Stimulated activated CD4-positive, alpha-beta T cell treated with anti-CD3 and anti-CD28 coated beads, Interleukin-4, amount 100 ng/mL, for 48 hours (primary cell): Measurements from ENCODE around the gene CFAP97.
"Not testable (repeated sequence)": the region's sequence is repeated elsewhere in the genome, so short reads cannot be mapped to it uniquely, and the experiment has no call there.

Source experiments
- DNase-seq, 2 donors: peaks; one replicate each; pipeline ENCODE4 v3.0.0-alpha.2; 2020; ENCODE audit warnings: low read depth in 2 of 2

The CFAP97 gene

DNA sequence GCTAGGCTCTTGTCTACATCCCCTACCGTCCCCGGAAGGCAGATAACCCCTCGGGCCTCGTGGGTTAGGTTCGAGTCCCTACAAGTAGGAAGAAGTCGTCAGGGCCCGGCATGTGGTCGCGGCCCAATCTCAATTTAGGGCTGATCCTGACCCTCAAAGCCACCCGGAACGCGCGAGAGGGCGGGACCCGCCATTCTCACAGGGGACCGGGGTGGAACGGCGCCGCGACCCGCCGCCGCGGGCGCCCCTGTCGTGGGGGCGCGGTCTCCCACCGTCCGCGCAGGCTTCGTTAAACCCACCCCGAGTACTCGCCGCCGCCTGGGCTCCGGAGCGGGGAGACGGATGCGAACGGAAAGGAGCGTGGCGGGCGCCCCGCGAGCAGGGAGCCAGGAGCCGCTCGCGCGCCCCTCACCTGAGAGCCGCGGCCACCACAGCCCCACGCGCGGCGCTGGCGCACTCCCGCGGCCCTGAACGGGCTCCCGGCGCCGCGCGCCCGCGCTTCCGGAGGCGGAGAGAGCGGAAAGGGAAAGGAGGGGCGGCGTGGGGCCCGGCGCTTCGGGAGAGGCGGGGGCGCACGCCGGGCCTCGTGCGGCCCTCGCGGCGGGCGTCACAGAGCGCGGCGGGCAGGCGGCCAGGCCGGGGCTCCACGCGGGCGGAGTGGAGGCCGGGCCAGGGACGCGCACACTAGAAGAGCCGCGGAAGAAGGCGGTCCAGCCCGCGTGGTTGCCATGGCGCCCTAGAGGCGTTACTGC lies at the start of gene CFAP97:
TSS of gene CFAP97 (minus strand) at position 515 of the 752 bp plus-strand sequence. CDS start 12,804 bp downstream, outside the sequence.
- DNase-seq = peak; percentile 62 to 75

DNA sequence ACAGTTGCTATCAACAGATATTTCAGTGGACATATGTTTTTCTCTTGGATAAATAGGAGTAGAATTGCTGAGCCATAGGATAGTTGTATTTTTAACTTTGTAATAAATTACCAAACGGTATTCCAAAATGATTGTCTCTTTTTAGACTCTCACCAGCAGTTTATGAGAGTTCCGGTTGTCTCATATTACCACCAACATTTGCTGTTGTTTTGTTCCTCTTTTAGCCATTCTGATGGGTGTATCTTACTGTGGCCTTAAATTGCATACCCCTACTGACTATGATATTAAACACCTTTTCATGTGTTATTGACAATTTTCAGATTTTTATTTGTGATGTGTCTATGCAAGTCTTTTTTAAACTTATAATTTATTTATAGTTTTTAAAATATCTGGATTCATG lies 45.3 kb upstream of the CFAP97 start:
- DNase-seq = no peak

DNA sequence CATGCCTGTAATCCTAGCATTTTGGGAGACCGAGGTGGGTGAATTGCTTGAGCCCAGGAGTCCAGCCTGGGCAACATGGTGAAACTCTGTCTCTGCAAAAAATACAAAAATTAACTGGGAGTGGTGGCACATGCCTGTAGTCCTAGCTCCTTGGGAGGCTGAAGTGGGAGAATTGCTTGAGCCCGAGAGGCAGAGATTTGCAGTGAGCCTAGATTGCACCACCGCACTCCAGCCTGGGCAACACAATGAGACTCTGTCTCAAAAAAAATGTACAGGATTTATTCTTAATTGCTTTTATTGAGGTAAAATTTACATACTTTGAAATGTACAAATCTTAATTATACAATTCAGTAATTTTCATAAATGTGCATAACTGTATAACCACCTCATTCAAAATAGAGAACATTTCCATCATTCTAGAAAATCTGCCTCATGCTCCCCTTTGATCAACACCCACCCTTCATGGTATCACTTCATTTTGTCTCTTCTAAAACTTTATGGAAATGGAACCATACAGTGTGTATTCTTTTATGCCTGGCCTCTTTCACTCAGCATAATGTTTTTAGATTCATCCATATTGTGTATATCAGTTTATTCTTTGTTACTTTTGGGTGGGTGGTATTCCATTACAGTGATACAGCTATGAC lies 44.7 kb upstream of the CFAP97 start:
- no peak for DNase-seq

DNA sequence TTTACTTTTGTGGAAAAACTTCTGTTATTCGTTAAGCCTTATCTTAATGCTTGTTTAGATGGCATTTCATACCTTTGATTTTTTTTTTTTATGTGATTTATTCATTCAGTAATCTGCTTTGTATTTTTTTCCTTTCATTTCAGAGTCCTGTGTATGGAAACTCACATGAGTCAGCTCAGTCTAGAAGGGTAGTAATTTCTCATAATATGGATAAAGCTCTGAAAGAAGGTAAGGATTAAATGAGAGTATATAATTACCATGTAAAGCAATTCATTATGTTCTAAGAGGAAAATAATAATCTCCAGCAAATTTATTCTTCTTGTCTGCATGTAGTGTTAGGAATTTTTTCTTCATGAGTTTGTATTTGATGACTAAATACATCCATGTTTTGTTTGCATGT lies 43.4 kb upstream of the CFAP97 start:
- DNase-seq = no peak

DNA sequence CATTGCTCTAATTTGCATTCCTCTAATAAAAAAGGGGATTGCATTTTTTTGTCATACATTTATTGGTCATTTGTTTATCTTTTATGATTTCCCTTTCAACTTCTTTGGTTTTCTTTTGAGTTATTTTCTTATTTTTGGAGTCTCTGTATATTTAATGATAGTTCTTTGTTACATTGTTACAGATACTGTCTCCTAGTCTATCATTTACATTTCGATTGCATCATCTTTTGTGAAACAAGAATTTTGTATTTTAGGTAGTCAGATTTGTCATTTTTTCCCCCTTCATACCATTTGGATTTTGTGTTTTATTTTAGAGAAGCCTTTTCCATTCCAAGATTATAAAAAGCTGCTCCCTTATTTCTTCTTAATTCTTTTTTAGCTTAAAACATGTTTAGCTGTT lies 42.7 kb upstream of the CFAP97 start:
- DNase-seq = no peak

DNA sequence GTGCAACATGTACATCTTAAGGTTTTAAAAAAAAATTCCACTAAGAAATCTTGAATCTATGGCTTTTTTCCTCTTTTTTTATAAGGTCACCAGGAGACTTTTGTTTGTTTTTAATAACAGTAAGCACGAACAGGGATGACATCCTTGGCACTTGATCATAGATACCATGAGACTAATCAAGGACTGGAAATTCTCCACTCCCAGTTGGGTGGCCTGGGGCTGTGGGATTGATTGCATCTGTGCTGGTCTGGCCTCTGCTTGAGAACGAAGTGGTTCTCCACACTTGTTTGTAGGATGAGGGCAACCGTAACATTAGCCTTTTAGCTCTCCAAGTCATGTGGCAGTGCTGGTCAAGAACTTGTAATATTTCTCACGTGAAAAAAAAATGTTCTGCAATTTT lies 41.0 kb upstream of the CFAP97 start:
- no peak for DNase-seq

DNA sequence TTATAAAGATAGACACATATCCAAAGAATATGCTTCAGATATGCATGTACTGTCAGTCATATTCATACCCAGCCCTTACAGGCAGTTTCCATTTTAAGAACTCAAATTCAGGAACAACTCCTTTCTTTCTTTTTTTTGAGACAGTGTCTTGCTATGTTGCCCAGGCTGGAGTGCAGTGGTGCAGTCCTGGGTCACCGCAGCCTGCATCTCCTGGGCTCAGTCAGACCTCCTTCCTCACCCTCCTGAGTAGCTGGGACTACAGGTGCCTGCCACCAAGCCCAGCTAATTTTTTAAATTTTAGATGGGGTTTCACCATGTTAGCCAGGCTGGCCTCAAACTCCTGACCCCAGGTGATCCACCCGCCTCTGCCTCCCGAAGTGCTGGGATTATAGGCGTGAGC lies 40.1 kb upstream of the CFAP97 start:
- DNase-seq = no peak

DNA sequence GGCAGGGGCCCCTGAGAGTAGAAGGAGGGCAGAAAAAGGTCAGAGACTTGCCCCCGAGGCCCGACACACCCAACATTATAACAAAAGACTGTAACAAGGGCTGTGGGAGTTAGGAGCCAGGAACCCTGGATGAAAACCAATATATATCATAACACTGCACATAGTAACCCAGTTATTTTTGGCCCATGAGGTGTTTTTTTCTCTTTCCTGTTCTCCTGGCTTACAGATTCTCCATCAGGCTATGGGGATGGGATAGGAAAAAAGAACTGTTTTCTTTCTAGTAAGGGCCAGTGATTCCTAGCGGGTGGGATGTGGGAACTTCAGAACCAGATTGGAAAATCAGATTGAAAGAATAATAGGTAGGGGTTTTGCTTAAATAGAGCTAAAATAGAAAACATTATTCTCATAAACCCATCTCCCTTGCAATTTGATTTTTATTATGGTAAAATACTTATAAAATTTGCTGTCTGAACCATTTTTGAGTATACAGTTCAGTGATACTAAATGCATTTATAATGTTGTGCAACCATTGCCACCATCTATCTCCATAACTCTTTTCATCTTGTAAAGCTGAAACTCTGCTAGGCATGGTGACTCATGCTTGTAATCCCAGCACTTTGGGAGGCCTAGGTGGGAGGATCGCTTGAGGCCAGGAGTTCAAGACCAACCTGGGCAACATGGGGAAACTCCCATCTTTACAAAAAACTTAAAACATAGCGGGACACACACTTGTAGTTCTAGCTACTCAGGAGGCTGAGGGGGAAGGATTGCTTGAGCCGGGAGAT lies 39.1 kb upstream of the CFAP97 start:
- DNase-seq = no peak

DNA sequence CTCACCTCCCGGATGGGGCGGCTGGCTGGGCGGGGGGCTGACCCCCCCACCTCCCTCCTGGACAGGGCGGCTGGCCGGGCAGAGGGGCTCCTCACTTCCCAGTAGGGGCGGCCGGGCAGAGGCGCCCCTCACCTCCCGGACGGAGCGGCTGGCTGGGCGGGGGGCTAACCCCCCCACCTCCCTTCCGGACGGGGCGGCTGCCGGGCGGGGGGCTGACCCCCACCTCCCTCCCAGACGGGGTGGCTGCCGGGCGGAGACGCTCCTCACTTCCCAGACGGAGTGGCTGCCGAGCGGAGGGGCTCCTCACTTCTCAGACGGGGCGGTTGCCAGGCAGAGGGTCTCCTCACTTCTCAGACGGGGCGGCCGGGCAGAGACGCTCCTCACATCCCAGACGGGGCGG lies 36.7 kb upstream of the CFAP97 start:
- DNase-seq = not testable (repeated sequence)

DNA sequence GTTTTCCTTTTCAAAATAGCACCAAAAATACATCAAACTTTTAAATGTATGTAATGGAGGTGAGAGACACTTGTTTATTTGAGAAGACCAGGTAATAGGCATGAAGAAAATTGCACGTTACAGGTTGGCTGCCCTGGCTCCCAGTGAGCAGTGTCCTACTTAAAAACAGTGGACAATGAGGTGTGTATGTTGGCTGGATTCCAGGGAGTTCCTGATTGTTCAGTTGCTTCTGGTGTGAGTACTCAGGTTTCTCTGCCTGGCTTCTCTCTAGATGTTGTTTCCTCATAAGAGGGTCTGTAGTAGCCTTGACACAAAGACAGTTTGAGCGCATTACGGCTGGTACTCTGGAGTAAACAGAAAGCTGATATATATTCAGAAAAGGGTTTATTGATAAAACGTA lies 35.0 kb upstream of the CFAP97 start:
- no peak for DNase-seq

DNA sequence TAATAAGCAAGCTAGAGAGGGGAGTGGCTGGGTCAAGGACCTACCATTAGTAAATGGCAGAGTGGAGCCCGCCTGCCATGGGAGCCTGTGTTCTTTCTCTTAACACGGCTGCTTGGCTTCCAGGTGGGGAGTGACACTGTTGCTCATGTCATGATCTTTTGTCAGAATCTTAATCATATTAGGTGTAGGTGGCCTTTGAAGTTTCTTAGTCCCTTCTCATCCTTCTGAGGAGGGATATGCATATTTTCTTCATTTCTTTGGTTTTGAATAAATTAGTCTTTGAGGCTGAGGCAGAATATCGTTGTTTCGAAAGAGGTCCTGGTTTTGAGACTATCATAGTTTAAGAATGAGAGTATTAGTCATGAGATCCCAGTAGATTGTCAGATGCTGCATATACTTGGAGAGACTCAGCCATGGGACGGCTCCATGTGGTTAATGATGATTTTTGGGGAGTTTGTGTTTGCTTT lies 34.4 kb upstream of the CFAP97 start:
- peak; percentile 24 to 30 for DNase-seq

DNA sequence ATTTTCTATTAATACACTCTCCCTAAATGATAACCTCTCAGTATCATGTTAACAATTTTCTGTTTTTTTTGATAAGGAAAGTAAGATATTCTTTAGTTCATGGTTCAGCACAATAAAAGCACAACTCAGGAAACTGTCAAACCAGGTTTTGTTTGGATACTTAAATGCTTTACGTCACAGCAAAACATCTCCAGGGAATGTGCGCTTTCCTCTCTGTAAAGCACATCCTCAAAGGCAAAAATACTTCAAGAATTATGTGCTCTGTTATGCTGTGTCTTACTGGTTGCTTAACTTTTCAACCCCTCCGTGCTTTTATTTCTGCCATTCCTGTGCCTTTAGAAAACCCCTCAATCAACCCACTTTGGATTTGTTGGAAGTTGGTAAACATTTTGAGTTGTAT lies 33.4 kb upstream of the CFAP97 start:
- no peak for DNase-seq

DNA sequence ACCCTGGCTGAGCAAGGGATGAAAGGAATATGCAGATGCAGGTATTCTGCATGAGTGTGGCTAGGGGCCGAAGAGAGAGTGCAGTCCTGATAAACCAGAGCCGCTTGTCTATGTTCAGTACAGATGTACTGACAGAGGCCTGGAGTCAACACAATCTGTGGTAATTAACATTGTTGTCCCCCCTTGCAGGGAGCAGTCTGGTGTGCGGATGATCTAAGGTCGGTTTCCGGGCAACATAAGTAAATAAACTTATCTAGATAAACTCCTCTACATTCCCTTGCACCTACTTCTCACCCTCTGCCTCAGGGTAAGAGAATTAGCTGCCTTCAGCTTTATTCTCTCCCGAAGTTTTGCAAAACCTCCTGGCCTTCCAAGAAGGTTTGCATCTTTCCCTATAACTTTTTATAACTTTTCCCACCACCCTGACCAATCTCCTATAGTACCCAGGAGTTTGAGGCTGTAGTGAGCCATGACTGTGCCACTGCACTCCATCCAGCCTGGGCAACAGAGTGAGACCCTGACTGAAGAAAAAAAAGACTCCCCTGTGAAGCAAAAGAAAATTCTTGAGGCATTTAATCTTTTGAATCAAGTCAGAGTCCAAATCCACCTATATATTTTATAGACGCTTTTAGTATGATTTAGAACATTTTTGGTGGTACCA lies 32.2 kb upstream of the CFAP97 start:
- no peak for DNase-seq

DNA sequence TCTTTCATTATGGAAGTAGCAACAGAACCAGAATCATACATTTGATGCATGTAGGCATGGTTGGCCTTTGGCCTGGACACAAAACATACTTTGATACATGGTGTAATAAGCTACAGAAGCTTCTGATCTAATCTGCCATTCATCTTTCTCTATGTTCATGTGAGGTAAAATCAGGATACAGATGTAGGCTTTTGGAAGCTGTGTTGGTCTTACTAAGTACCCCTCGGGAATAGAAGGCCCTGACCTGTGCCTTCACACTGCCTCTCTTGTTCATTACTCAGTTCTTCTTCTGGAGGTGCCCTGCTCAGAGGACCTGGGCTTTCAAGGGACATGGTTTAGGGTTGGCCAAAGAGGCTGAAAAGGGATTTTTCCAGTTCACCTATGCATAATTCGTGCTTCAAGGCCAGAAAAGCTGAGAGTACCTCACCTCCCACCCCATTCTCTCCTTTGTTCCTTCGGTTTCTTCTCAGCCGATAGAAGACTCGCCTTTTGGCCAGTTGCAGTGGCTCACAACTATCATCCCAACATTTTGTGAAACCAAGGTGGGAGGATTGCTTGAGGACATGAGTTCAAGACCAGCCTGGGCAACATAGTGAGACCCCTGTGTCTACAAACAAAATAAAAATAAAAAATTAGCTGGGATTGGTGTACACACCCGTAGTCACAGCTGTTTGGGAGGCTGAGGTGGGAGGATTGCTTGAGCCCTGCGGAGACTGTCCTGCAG lies 31.5 kb upstream of the CFAP97 start:
- DNase-seq = no peak

DNA sequence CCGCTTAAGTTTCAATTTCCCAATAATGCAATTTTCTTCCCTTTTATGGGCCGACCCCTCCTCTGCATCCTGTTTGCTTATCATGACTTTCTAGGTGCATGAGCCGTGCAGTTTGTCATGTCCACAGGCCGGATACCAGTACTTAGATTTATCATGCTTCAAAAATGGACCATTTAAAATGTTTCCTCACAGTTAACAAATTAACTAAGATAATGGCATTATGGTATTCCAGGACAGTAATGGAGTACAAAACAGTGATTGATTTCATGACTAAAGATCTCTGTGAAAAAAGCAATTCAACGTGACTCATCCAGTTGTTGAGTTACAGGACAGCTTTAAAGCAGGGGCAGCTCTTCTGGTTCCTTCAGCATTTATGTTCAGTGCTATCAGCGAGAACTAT lies 28.6 kb upstream of the CFAP97 start:
- no peak for DNase-seq

DNA sequence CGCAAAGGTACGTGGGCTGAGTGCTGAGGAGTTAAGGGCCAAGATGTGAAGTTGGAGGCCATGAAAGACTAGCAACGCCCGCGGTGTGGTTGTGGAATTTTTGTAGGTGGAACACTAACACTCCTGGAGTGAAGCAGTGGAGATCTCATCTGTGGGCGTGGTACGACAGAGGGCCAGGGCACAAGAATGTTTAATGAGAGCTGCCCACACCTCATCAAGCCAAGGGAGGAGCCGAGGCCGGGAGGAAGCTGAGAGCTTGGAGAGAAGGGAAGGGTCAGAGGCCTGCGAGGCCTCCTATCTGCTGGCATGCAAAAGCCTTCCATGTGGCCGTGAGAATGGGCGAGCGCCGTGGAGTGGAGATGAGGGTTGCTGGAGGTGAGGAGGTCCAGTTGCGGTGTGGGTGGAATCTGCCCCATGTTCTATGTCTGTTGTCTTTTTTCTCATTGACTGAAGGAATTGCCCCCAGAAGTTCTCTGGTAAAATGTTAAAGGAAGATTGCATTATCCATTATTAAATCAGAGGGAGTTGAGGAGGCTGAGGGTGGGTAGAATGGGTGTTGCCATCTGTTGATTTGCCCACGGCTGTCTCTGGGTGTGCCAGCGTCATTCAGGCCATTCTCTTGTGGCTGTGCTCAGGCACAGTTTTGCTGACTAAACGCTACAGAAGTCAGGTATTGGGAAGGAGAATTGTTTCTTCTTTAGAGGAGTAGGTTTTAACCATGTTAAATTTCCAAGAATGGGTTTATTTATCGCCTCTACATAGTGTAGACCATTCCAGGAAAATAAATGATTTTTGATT lies 25.4 kb upstream of the CFAP97 start:
- DNase-seq = no peak

DNA sequence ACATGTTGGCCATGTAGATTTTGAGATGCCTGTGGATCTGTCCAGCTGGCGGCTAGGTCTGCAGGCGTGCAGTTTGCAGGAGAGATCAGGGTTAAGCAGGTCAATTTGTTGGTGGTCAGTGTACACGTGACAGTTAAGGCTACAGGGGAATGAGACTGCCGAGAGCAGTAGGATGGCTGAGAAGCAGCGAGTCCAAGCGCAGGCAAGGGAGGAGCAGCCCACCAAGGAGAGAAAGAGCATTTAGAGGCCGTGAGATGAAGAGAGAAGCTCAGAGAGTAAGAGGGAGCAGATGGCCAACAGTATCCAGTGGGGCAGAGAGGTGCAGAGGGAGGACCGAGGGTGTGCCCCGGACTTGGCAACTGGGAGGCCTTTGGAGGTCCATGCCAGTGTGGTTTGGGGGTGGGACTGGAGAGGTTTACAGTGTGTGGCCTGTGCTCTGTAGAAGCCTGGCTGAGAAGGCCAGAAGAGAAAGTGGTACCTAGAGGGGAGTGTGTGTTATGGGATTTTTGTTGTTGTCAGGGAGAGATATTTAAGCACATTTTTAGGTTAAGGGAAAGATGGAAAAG lies 24.0 kb upstream of the CFAP97 start:
- no peak for DNase-seq

DNA sequence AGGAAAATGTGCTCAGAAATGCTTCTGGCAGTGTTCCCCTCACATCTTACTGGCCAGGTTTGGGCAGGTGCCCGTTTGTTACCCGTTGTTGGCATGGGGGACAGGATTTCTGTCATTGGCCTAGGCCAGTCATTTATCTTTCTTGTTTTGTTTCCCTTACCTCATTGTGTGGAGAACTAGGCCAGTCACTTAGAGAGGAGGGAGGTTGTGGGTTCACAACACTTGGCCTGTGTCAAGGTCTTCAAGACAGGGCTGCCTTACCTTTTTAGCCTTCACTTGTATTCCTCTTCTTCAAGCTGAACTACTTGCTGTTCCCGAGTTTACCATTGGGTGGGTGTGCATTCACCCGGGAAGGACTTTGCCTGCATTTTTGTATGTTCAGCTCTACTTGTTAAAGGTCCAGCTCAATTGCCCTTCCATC lies 23.3 kb upstream of the CFAP97 start:
- no peak for DNase-seq

DNA sequence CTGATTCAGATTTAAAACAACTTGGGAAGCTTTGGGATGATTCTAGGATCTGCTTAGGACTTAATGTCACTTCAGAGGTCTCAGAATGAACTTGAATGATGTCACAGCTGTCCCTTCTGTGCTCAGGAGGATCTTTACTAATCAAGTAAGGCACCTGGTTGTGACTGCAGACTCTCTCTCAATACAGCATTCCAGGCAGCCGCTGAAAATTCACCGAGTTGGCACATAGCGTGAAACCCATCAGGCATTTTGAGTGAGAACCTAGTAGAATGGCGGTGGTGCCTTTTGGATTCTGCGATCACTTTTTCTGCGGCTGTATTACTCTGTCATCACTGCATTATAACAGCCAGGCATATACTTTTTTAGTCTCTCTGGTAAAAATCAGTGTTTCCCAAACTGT lies 22.1 kb upstream of the CFAP97 start:
- DNase-seq = no peak

DNA sequence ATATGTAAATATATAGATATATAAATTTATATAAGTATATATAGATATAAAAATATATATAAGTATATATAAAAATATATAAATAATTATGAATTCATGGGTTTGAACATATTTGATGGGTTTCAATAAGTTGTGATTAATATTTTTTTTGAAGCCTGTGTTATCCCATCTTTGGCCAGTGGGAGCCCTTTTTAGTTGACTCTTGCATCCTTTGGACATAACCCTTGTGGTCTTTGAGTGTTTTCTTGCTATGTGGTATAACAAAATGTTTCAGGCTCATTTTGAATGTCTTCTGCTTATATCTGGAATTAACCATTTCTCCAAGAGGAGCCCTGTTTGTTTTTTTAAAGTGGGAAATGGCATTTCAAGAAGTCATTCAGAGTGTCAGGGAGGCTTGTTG lies 20.8 kb upstream of the CFAP97 start:
- no peak for DNase-seq
